Progenitor cell of endocrine pancreas (in vitro differentiated cells): ENCODE data around the gene PSMC3IP. TPM values are rescaled to one million over a fixed set of nuclear protein-coding genes. Genes with fewer than 3 reads are reported as not detected.

Experiments
- DNase-seq: peaks from one replicate; pipeline ENCODE4 v3.0.0; 2021; ENCODE audit warnings: low spot score; ENCODE audit not compliant: unreplicated experiment
- H3K27ac Mint-ChIP-seq: 2 replicates; pipeline ENCODE4 v1.8.0; 2021; ENCODE audit warnings: mild to moderate bottlenecking, moderate library complexity, mixed read lengths
- H3K27me3 Mint-ChIP-seq: 2 replicates; pipeline ENCODE4 v1.8.0; 2021; ENCODE audit warnings: mixed read lengths
- H3K36me3 Mint-ChIP-seq: 2 replicates; pipeline ENCODE4 v1.8.0; 2022; ENCODE audit warnings: mixed read lengths; ENCODE audit not compliant: insufficient read depth
- H3K4me1 Mint-ChIP-seq: 2 replicates; pipeline ENCODE4 v1.8.0; 2021; ENCODE audit warnings: low read depth, mixed read lengths
- H3K4me3 Mint-ChIP-seq: 2 replicates; pipeline ENCODE4 v1.8.0; 2021; ENCODE audit warnings: low read depth, mild to moderate bottlenecking, moderate library complexity, mixed read lengths
- H3K9me3 Mint-ChIP-seq: 2 replicates; pipeline ENCODE4 v1.8.0; 2021; ENCODE audit warnings: low read depth, mixed read lengths
- total RNA-seq: library from RNA; stranded (reverse); gene quantifications from 2 replicates; pipeline ENCODE4 v1.2.1, GENCODE V29; 2021
- TF ChIP-seq, protein P1 (sequence below): fragments of 200-600 bp; sonication (generic); IDR thresholded peaks from one replicate; pipeline ENCODE4 v1.5.0; 2021; ENCODE audit warnings: antibody characterized with exemption, mild to moderate bottlenecking; ENCODE audit not compliant: unreplicated experiment

The PSMC3IP gene
- total RNA-seq, 1 donor from 2014 or later = 19.6 TPM

DNA sequence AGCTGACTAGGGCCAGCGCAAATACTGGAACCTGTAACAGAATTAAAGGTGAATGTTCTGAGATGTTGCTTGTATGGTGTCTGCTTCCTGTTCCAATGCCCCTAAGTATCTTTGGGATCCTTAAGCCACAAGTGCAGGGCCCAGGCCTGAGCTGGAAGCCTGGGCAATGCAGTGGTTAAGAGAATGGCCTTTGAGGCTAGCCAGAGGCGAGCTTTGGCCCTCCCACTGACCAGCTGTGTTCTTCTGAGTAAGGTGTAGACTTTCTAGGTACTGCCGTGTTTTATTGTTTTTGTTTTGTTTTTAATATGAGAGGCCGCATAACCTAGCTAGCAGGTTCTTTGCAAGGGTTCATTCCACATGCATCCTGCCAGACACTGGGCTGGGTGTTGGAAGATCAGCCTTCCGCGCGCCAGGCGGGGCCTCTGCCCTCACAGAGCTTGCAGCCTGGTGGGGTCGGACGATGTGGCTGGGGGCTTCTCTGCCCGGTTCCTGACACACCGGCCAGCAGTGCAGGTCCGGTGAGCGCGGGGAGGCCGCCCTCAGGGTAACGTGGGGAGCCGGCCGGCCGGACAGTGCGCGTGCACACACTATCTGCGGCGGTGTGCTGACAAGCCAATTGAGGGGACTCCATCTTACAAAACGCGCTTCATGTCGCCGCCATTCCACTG lies 11.2 kb downstream of the PSMC3IP start:
- Mint-ChIP-seq H3K27ac (peak overlapping the region; percentile 74), H3K4me3 (peak overlapping the region; percentile 91), H3K36me3 (peaks cover 4% of the 10 kb centered on the region), H3K4me1 (peaks cover 19% of the 10 kb centered on the region), H3K27me3 (no peaks in the 10 kb centered on the region), H3K9me3 (no peaks in the 10 kb centered on the region)
- TF ChIP-seq, protein P1, sequence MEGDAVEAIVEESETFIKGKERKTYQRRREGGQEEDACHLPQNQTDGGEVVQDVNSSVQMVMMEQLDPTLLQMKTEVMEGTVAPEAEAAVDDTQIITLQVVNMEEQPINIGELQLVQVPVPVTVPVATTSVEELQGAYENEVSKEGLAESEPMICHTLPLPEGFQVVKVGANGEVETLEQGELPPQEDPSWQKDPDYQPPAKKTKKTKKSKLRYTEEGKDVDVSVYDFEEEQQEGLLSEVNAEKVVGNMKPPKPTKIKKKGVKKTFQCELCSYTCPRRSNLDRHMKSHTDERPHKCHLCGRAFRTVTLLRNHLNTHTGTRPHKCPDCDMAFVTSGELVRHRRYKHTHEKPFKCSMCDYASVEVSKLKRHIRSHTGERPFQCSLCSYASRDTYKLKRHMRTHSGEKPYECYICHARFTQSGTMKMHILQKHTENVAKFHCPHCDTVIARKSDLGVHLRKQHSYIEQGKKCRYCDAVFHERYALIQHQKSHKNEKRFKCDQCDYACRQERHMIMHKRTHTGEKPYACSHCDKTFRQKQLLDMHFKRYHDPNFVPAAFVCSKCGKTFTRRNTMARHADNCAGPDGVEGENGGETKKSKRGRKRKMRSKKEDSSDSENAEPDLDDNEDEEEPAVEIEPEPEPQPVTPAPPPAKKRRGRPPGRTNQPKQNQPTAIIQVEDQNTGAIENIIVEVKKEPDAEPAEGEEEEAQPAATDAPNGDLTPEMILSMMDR = no peak
- DNase-seq = no peak

DNA sequence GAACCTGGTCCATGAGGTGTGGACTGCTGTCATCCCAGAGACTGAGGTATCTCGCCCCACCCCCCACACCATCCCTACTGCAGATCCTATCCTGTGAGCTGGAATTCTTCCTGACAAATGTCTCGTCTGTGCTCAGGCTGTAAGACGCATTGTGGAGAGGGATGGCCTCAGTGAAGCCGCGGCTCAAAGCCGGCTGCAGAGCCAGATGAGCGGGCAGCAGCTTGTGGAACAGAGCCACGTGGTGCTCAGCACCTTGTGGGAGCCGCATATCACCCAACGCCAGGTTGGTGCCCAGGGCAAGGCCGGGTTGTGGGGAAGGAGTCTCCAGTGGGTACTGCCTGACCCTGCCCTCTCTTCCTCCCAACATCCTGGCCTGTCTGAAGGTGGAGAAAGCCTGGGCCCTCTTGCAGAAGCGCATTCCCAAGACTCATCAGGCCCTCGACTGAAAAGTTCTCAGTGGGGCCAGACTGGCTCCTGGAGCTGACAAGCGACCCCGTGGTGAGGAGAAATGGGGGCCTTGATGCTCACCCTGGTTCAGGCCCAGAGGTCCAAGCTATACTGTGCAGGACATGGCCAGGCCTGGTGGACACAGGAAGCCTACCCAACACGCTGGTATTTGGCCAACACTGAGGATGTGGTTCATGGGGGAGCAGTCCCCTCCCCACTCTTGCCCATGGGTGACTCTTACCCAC lies 11.9 kb downstream of the PSMC3IP start:
- peak overlapping the region; percentile 91 for H3K4me3 Mint-ChIP-seq
- H3K4me1 Mint-ChIP-seq = peaks cover 20% of the 10 kb centered on the region
- H3K9me3 Mint-ChIP-seq = no peaks in the 10 kb centered on the region
- H3K36me3 Mint-ChIP-seq = peaks cover 3% of the 10 kb centered on the region
- no peak for DNase-seq
- H3K27me3 Mint-ChIP-seq = no peaks in the 10 kb centered on the region
- TF ChIP-seq, protein P1 = no peak
- H3K27ac Mint-ChIP-seq = no peak overlapping the region

DNA sequence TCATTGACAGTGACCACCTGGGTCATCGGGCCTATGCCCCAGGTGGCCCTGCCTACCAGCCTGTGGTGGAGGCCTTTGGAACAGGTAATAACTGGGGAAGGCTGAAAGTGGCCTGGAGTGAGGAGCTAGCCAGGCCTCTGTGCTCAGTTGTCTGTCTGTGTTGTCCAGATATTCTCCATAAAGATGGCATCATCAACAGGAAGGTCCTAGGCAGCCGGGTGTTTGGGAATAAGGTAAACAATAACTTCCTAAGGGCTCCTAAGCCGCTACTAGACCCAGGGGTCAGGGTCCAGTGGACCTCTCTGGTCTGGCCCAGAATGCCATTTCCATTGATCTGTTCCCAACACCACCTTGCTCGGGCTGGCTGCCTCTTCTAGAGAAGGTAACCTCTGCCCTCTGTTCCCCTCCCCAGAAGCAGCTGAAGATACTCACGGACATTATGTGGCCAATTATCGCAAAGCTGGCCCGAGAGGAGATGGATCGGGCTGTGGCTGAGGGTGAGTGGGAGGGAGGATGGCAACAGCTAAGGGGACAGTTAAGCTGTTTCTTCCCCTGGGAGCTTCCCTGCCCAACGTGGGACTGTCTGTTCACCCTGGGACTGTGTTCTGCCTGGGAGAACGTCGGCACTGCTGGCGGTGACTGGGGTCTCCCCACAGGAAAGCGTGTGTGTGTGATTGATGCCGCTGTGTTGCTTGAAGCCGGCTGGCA lies 12.6 kb downstream of the PSMC3IP start:
- Mint-ChIP-seq H3K27me3 (no peaks in the 10 kb centered on the region), H3K9me3 (no peaks in the 10 kb centered on the region), H3K36me3 (peaks cover 3% of the 10 kb centered on the region), H3K4me1 (peaks cover 21% of the 10 kb centered on the region), H3K27ac (no peak overlapping the region), H3K4me3 (no peak overlapping the region)
- TF ChIP-seq, protein P1 = no peak
- no peak for DNase-seq

DNA sequence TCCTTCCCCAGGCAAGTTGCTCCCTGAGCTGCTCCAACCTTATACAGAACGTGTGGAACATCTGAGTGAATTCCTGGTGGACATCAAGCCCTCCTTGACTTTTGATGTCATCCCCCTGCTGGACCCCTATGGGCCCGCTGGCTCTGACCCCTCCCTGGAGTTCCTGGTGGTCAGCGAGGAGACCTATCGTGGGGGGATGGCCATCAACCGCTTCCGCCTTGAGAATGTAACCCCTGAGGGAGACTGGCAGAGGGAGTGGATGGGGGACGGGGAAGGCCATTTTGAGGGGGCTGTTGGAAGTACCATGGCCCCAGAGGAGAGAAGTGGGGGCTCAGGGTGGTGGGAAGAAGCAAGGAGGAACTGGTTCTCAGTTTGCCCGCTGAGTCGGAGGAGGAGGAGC lies 13.6 kb downstream of the PSMC3IP start:
- Mint-ChIP-seq H3K27ac (no peak overlapping the region), H3K4me3 (peak overlapping the region; percentile 92), H3K36me3 (peaks cover 2% of the 10 kb centered on the region), H3K4me1 (peaks cover 21% of the 10 kb centered on the region), H3K27me3 (no peaks in the 10 kb centered on the region), H3K9me3 (no peaks in the 10 kb centered on the region)
- no peak for DNase-seq
- TF ChIP-seq, protein P1 = no peak

DNA sequence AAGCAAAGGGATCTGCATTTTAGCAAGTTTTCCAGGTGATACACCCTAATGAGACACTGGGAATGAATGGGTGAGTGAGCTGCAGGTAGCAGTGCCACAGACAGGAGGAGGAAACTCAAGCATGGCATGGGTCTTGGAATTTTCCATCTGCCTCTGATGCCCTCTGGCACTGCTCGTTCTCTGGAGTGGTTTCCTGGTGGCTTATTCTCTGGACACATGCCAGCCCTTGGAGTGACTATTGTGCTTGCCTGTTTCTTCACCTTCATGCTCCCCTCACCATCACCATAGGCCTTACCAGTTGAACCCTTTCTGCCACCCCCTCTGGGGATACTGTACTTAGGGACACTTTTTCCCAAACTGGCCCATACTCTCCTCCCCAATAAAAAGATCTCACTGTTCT lies 14.0 kb downstream of the PSMC3IP start:
- Mint-ChIP-seq H3K27ac (peak overlapping the region; percentile 67), H3K9me3 (no peaks in the 10 kb centered on the region), H3K4me1 (peaks cover 21% of the 10 kb centered on the region), H3K36me3 (peaks cover 2% of the 10 kb centered on the region), H3K4me3 (peak overlapping the region; percentile 92), H3K27me3 (no peaks in the 10 kb centered on the region)
- no peak for DNase-seq
- TF ChIP-seq, protein P1 = no peak
